Measurements from ENCODE around the gene C2CD4D. TPM values are rescaled to one million over a fixed set of nuclear protein-coding genes. Genes with fewer than 3 reads are reported as not detected.
"Not testable (repeated sequence)": the region's sequence is repeated elsewhere in the genome, so short reads cannot be mapped to it uniquely, and the experiment has no call there.

C2CD4D gene
- total RNA-seq, 1 donor from 2014 or later, result not detected

DNA sequence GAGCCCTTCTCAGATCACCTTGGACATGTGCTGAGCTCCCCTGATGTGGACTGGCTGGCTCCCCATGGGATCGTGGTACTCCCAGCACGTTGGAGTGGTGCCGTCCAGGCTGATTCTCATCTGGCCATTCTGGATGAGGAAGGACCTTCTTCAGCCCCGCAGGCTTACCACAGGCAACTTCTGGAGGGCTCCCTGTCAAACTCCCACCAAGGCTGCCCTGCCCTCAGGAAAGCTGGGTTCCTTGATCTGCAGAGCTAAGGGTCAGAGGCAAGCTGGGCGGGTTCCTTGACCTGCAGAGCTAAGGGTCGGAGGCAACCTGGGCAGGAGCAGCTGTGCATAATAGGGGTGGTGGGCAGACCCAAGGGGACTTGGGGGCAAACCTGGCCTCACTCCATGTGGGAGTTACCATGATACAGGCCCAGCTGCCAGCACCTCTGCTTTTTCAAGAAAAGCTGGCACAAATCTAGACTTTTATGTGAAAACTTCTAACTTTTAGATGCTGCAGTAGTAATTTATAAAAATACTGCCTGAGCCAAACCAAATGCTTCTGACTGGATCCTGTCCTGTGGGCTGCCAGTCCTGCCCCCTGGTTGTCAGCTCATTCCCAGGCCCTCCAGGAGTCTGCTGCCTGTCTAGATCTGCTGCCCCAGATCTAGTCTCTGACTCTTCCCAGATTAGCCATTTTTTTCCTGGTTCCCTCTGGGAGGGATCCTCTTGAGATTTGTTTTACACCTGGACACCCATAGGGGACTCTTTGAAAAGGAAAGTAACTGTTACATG is 19.5 kb upstream of the C2CD4D start:
- no peak for DNase-seq (ENCODE audit: extremely low read depth, low read depth, low spot score)

DNA sequence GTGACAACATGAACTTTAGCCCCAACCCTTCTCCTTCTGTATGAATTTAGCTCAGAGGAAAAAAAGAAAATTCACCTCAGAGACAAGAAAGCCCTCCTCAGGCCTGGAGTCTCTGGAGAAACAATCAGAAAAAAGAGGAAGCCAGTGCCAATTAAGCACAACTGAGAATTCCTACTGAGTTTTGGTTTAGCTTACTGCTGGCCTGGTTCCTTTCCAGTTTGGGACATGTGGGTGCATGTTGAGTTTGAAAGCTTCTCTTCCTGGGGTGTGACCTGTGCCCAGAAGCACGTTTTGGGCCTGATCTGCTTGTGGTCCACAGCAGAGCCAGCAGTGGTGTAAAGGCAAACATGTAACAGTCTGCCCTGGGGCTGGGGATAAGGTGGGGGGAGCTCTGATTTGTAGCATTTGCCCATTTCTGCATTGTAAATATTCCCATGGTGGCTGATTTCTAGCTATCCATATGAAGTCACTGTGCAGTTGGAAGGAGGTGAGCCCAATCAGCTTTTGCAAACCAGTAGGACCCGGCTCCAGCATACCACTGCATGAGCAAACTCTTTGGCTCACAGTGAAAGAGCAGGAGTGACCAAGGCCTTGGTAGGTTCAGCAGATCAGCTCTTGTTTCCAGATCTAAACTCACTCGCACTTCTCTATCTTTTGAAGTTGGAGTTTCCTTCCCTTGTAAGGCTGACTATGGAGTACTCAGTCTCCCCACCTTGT is 18.6 kb upstream of the C2CD4D start:
- DNase-seq (ENCODE audit: extremely low read depth, low read depth, low spot score), result no peak

DNA sequence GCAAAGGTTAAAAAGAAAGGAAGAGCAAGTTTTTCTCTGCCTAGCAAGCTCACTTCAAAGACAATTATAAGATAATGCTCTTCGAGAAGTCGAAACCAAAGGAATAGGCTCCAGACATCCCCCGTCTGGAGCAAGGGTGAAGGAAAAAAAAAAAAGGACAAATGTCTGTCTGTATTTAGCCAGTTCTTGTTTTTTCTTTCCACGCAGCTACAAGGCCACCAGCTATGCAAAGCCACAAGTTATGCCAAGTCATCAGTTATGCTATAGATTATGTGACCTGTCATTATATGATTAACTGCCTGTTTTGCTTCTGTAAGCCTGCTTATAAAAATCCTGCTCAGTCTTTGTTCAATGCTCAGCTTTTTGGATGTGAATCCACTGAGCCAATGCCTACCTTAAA is 16.3 kb upstream of the C2CD4D start:
- DNase-seq (ENCODE audit: extremely low read depth, low read depth, low spot score), result no peak

DNA sequence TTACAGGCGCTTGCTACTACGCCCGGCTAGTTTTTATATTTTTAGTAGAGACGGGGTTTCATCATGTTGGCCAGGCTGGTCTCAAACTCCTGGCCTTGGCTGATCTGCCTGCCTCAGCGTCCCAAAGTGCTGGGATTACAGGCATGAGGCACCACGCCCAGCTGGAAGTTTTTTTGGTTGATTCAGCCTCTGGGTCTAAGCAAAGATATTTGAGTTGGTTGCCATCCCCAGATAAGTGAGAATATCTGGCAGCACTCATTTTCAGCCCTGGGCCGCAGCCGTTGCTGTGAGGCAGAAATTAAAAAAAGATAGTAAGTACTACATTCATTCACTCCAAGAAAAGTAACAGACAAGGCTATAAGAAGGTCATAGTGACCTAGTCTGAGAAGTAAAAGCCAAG is 15.9 kb upstream of the C2CD4D start:
- not testable (repeated sequence) for DNase-seq (ENCODE audit: extremely low read depth, low read depth, low spot score)

DNA sequence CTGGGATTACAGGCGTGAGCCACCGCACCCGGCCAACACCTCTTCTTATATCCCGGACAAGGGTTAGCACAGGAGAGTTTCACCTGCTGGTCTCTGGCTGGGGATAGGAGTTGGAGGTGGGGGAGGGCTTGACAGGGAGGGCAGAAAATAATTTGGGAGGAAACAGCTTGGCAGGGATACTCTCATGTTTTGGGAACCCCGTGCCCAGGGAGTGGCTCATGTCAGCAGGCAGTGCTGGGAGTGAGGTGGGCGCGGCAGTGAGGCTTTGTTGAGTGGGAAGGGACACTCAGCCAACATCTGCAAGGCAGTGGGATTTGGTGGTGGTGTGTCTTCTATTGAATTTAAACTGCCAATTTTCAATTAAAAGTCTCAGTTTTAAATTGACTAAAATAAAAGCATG is 15.0 kb upstream of the C2CD4D start:
- no peak for DNase-seq (ENCODE audit: extremely low read depth, low read depth, low spot score)

DNA sequence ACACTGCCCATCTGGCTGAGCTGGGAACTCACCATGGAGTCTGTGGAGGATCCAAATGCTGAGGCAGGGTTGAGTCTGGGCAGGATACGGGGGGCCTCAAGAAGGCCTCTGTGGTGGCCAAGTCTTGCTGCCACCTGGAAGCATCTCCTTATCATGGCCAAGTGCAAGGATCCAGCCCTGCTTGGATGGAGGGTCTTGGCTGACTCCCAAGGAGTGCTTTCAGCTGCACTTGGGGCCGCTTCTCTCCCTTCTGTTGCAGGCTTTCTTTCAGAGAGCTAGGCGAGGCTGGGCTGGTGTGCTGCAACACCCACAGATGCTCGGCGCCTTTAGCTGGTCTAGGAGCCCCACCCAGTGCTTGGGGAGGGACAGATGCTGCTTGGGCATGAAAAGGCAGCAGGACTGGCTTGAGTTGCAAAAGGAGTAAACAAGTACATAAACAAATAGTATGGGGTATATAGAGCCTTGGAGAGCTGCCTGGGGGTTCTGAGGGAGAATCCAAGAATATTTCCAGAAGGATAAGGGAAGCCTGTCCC is 13.9 kb upstream of the C2CD4D start, which contains the start of gene THEM5:
Gene THEM5 (minus strand): TSS at position 302 of the 533 bp plus-strand sequence. CDS start 147 bp downstream, at position 155.
- DNase-seq (ENCODE audit: extremely low read depth, low read depth, low spot score), result no peak

DNA sequence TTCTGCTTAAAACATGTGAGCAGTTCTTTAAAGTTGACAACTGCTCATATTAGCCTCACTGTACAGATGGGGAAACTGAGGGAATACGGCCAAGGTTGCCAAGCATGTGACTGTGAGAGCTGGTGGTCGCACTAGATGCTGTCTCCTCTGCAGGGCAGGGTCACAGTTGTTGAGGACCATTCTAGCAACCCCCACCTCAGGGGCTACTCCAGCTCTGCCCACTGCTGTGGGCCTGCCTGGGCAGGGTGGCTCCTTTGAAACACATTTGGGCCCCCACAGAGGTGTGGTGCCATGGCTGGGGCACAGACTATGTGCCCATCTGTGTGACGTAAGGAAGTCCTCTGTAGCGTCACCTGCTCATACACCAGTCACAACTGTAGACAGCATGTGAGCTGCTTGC is 13.1 kb upstream of the C2CD4D start:
- no peak for DNase-seq (ENCODE audit: extremely low read depth, low read depth, low spot score)

DNA sequence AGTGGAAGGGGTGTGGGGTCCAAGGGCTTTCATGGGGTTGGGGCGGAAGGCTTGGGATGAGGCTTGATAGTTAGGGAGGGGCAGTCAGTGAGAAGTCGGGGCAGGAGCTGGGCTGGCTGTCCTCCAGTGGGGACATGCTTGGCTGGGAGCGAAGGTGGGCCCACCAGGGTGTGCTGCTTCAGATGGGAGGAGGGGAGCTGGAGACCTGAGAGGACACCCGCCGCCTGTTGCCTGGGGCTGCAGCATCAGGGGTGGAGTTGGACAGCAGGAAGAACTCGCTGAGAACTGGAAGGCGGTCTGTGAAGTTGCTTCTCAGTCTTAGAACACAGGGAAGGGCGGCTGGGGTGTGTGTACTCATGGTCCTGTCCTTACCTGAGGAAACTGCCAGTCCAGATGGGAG is 12.3 kb upstream of the C2CD4D start:
- no peak for DNase-seq (ENCODE audit: extremely low read depth, low read depth, low spot score)

DNA sequence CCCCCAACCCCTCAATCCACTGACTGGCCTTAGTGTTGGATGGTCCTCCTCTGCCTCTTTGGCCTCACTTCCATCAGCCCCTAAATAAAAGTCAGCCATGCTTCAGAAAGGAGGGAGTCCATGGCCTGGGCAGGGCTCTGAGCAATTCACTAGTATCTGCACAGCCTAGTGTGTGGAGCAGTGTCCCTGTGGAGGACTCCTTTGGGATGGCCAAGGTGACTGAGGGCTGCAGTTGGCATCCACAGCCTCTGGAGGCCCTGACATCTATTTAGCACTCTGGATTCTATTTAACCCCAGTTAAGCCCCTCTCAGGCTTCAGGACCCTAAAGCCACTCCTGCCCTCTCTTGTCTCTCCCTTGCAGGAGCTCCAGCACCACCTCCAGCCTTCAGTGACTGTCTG is 10.3 kb upstream of the C2CD4D start:
- no peak for DNase-seq (ENCODE audit: extremely low read depth, low read depth, low spot score)

DNA sequence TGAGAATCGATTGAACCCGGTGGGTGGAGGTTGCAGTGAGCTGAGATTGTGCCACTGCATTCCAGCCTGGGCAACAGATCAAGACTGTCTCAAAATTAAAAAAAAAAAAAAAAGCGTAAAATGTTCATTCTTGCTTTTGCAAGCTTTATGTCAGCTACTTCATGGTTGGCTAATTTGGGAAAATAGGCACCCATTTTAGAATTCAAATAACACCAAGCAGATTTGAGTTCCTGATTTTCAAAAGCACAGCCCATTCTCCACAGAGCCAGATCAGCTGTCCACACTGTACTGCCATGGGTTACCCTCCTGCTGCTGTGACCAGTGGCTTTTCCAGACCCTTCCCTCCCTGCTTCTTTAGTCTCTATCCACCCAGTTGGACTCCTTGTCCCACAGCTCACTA is 9.5 kb upstream of the C2CD4D start:
- no peak for DNase-seq (ENCODE audit: extremely low read depth, low read depth, low spot score)

DNA sequence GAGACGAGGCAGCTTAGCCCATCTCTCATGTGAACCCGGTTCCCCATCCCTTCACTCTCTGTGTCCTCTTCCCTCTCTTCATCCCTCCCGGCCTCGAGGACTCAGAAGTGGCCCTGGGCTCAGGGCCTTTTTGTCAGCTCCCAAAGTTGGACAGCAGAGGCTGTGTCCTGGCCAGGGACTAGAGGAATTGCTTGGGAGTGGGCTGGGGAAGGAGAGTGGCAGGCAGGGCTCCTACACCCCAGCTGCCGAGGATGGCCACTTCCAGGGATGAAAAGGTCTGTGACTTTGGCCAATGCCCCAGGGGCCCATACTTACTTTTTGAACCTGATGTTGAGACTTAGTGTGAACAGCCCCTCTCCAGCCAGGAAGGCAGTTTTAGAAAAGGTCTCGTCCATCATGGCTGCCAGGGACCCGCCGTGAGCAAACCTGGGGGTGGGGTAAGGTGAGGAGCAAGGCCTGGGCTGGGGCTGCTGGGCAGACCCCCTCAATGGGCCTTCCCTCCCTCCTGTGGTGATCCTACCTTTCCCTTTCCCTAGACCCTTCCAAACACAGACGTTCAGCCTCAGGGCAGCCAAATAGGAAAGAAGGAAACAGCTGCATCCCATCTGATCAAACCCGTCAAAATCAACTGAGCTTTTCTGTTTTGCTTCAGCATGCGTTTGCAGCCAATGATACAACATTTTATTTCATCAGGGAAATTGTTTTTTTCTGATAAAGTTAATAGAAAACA is 8.4 kb upstream of the C2CD4D start:
- no peak for DNase-seq (ENCODE audit: extremely low read depth, low read depth, low spot score)

DNA sequence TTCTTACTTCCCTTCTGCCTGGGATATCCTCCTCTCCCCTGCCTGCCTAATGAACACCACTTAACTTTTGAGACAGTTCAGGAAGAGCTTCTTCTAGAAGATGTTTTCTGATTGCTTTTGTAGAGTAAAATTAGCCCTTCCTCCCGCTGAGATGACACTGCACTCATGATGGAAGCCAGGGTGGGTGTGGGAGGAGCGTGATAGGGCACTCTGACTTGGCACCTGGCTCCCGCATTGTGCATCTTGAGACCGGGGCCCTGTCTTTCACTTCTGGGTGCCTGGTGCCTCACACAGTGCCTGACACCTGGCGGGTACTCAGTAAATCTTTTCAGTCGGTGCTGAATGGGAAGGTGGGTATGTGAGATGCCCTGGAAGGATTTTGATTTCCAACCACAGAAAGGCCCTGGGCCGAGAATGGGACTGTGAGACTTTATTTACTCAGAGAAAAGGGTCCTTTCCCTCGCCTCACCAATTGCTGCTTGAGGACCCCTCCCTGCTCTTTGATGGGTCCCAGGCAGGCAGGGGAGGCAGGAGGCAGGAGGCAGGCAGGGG is 7.1 kb upstream of the C2CD4D start:
- no peak for DNase-seq (ENCODE audit: extremely low read depth, low read depth, low spot score)

DNA sequence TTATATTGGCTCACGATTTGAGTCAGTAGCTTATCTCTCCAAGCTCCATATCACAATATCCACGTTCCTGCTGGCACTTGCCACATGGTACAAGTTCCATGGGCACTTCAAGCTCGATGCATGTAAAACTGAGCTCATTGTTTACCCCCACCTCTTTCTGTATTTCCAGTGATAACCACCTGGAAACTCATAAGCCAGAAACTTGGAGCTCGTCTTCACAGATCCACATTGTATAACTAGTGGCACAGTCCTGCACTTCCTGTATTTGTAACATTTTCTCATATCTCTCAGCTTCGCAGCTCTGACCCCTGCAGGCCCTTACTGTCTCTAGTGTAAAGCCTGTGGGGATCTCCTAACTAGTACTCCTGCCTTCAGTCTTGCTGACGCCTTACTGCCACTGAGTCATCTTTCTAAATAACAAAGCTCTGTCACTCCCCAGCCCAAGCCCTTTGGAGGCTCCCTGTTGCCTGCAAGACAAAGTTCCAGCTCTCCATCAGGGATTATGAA is 6.5 kb upstream of the C2CD4D start:
- no peak for DNase-seq (ENCODE audit: extremely low read depth, low read depth, low spot score)

DNA sequence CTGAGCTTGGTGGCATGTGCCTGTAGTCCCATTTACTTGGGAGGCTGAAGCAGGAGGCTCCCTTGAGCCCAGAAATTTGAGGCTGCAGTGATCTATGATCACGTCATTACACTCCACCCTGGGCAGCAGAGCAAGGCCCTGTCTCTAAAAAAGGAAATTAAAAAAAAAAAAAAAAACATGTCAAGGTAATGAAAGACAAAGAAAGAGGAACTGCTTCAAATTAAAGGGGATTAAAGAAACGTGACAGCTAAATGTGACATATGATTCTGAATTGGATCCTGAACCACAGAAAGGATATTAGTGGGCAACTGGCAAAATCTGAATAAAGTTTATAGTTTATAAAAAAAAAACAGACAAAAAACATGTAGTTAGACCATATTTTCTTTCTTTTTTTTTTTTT is 3.8 kb upstream of the C2CD4D start:
- no peak for DNase-seq (ENCODE audit: extremely low read depth, low read depth, low spot score)

DNA sequence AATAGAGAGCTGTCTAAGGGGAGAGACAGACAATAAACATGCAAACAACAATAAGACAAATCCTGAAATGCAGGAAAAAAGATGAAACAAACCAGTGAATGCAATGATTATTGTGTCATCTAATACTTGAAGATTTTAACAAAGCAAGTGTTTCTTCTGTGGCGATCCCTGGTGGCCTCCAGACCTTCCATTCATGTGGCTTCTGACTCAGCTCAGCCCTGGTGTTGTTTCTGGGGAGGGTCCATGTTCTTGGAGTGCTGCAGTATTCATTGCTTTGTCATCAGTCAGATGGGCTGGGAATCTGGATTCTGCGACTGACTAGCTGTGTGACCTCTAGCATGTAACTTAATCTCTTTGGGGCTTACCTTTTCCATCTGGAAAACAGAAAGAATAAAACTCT is 1.5 kb upstream of the C2CD4D start:
- no peak for DNase-seq (ENCODE audit: extremely low read depth, low read depth, low spot score)

DNA sequence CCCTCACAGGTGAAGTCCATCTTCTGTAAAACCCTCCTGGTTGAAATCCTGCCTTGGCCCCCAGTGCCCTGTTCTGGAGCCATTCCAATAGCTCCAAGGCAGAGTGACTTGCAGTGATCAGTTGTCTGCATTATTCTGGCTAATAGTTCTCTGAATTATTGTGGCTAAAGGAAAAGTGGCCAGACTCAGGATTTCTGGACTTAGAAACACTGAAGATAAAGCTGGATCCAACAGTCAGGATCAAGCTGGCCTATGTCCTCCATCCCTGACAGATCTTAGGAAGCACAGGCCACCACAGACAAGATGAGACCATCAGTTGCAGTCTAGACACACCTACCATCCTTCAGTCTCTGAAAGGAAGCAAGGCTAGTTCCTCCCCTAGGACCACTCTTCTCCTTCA is 801 bp upstream of the C2CD4D start:
- DNase-seq (ENCODE audit: extremely low read depth, low read depth, low spot score), result no peak

DNA sequence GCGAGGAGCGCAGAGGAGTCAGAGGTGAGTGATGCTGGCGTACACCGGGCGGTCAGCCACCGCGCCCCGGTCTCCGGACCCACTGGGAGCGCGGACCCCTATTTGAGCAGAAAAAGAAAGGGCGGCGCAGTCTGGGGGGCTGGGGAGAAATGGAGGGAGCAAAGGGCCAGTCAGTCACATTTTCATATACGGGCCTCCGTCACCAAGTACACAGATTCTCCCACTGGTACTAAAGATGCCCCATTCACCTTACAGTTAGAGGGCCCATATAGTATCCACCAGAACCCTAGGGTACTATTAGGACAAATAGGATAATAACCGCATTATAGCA is 573 bp downstream of the C2CD4D start:
- no peak for DNase-seq (ENCODE audit: extremely low read depth, low read depth, low spot score)

DNA sequence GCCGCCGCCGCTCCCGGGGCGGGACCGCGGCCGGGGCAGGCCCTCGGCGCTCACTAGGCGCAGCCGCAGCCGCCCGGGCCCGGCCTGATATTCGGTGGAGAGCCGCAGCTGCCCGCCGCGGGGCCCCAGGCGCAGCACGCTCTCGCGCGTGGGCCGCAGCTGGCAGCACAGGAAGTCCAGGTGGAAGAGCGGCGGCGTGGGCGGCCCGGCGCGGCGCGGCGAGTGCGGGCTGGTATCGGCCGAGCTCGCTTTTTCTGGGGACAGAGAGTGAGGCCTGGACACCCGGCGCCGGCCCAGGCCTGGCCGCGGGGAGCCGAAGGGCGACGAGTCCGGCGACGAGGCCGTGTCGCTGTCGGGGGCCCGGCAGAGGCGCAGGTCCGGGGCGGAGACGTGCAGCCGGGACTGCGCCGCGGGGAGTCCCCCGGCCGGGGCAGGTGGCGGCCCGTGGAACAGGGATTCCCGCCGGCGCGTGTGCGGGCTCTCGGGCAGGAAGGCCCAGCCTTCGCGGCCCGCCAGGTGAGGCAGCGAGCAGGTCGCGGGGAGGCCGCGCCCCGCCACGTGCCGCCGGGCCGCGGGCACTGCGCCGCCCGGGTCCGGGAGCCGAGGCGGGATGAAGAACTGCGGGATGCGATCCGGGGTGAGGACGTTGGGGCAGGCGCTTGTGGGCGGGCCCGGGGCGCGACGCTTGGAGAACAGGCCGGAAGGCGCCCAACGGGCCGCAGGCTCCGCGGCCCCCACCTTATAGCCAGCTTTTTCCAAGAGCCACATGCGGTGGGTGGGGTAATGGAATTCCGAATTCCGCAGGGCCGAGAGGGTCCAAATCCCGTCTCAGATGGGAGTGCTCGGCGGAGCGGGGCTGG is 1.2 kb downstream of the C2CD4D start:
- no peak for DNase-seq (ENCODE audit: extremely low read depth, low read depth, low spot score)

DNA sequence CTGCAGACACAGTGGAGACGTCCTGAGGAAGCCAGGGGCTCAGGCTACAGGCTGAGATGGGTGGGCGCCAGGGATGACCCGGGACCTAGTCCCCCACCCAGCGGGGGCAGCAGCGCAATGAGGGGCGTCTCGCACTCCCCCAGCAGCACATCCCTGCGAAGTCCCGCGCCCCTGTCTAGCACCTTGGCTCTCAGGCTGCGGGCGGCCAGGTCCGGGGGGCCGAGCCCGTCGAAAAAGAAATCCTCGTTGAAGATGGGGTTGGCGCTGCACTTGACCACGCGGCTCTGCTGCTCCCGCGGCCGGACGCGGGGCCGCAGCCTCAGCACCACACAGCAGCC is 1.8 kb downstream of the C2CD4D start:
- no peak for DNase-seq (ENCODE audit: extremely low read depth, low read depth, low spot score)

DNA sequence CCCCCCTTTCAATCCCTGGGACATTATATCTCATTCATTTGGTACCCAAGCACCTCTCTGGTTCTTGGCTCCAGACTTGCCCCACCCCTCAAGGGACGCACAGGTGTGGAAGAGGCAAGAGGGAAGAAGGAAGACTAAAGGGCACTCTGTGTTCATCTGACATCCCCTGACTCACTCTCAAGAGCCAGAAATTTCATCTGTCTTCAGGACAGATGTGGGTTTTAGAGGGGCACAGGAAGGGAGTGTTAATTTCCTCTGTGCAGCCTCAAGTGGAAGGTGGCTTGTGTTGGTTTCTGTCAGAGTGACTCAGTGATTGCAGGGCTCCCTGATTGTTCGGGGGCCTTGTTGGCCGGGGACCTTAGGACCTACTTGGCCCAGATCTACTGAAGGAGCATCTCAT is 2.4 kb downstream of the C2CD4D start:
- no peak for DNase-seq (ENCODE audit: extremely low read depth, low read depth, low spot score)

All from glomerular endothelial cell (primary cell).